GM12872 (cell line): Measurements from ENCODE around the gene SIGLEC6.

Source experiments
- CTCF ChIP-seq: IDR thresholded peaks from 3 replicates; pipeline ENCODE4 v1.5.1; 2011; ENCODE audit warnings: low read depth, mild to moderate bottlenecking, low read length, moderate library complexity; ENCODE audit not compliant: insufficient read depth

Gene SIGLEC6

GRCh38 chr19:51568456-51568855 lies 37.0 kb upstream of the SIGLEC6 start:
- no peak for TF ChIP-seq CTCF

DNA sequence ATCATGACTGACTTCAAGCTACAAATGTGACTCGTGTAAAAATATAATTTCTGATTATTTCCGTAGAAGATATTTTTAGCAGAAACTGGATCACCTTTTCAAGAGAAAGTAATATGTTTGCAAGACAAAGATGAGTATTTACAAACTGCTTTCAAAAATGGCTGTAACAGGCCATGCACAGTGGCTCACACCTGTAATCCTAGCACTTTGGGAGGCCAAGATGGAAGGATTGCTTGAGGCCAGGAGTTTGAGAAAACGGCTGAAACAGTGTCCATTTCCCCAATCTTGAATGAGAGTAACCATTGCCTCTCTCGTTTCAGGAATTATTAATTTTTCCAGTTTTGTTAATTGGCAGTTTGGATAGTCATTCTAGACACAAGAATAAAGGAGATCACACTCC lies 36.1 kb upstream of the SIGLEC6 start:
- no peak for TF ChIP-seq CTCF

GRCh38 chr19:51566489-51567100 lies 35.1 kb upstream of the SIGLEC6 start:
- no peak for TF ChIP-seq CTCF

DNA sequence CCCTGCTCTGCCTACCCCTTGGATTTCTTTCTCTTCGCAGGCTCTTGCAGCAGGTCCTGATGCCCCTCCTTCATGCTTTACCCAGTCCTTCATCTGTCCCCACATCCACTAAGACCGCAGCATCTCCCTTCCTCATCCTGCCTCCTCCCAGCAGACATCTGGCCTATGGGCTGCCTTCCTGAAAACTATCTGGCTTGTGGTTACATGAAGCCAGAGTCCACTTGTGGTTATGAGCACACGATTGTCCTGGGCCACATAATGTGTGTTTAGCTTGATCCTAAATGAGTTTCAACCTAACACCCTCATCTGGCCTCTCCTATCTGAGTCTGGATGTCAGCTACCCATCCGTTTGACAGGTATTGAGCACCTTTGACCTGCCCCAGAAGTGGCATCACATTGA lies 34.1 kb upstream of the SIGLEC6 start:
- no peak for TF ChIP-seq CTCF

DNA sequence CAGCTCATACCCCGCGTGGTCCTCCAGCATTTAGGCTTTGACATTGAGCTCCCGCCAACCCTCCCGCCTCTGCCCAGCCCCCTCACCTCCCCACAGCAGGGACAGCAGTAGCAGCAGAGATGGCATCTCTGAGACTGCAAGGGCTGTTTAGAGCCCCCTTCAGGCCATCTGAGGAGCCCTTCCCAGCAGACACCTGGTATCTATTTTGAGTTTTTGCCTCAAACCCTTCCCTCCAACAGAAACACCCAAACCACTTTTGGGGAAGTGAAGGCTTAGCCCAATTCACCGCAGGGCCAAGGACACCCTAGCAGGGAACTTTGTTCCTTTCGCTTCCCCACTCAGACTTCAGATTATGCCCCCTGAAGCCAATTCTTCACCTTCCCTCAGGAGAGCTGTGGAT lies 33.3 kb upstream of the SIGLEC6 start:
- TF ChIP-seq CTCF, result peak; percentile 48

DNA sequence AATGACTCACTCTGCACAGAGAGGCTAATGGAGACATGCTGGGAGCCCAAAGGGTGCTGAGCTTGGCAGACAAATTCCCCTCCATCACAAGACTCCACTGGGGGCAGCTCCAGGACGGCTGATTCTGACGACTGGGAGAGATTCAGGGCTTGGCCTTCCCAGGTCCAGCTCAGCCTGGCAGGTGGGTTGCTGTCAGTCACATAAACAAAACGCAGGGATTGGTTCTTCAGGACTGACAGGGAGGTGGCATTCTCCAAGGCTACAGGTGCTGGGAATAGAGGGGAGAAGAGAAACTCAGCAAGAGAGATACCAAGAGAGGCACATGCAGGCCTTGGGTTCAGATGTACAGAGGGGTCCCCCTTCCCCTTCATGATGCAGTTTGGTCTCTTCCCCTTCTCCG lies 28.9 kb upstream of the SIGLEC6 start:
- TF ChIP-seq CTCF, result no peak

DNA sequence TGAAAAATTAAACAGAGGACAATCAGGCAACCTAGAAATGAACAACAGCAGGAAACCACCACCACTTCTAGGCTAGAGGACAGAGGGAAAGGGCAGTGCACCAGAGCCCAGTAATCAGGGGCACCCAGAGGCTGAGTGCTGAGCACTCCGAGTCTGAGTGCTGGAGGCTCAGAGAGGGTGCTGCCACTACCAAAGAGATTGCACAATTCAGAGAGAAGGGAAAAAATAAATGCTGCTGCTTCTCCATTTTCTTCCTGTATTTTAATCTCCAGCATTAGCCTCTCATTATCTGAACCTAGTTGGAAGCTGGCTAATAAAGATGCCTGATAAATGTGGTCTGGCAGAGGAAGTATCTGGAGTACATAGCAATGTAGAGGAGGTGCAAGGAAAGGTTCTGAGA lies 27.8 kb upstream of the SIGLEC6 start:
- no peak for TF ChIP-seq CTCF
